Nephron (organoid): ENCODE measurements around the gene NFATC1.

ENCODE experiments used
- H3K27ac Mint-ChIP-seq, 3 experiments: 2 replicates each; pipeline ENCODE4 v1.8.0; 2020; ENCODE audit warnings: mixed read lengths in 3 of 3, mild to moderate bottlenecking in 2 of 3, moderate library complexity in 1 of 3
- H3K27me3 Mint-ChIP-seq: 2 replicates; pipeline ENCODE4 v1.8.0; 2021; ENCODE audit warnings: low read depth, mild to moderate bottlenecking, moderate library complexity, mixed read lengths
- H3K36me3 Mint-ChIP-seq: 2 replicates; pipeline ENCODE4 v1.8.0; 2020; ENCODE audit warnings: low read depth, mixed read lengths
- H3K4me1 Mint-ChIP-seq: 2 replicates; pipeline ENCODE4 v1.8.0; 2020; ENCODE audit warnings: mixed read lengths
- H3K4me3 Mint-ChIP-seq, 3 experiments: 2 replicates each; pipeline ENCODE4 v1.8.0; 2020; ENCODE audit warnings: mild to moderate bottlenecking in 3 of 3, mixed read lengths in 3 of 3, moderate library complexity in 2 of 3
- H3K9me3 Mint-ChIP-seq: 2 replicates; pipeline ENCODE4 v1.8.0; 2020; ENCODE audit warnings: mixed read lengths
- CTCF ChIP-seq, 3 experiments: fragments of 200-600 bp; sonication (generic); IDR thresholded peaks; one replicate each; pipeline ENCODE4 v1.5.0; 2021; ENCODE audit warnings: antibody characterized with exemption in 3 of 3; ENCODE audit not compliant: unreplicated experiment in 3 of 3

Gene NFATC1

DNA sequence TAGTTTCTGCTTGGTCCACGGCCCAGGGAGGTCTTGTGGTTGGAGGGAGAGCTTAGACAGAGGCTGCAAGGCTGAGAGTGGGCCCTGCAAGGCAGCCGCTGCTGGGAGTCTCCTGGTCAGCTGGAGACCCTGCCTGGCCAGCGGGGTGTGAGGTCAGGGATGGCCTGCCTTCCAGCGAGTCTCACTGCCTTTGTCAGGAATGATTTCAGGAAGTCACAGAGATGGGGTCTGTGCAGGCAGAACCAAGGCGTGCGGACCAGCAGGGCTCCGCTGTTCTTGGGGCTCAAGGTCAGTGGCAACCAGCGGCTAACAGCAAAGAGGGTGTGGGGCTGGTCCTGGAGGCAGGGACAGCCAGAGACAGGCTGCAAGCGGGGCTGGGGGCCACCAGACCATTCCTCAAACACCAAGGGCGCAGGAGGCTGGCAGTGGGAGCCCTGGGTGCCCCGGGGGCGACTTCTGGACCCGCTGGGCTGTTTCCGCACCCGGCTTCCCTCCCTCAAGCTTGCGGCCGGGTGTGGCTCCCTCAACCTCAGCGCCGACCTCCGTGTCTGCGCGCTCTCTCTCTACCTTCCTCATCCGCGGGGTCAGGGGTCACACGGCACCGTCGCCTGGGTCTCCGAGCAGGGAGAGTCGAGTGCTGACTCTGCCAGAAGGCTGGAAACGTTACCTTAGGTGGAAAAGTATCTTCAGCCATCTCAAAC lies 159.4 kb downstream of the NFATC1 start:
- Mint-ChIP-seq H3K36me3 (no peaks in the 10 kb centered on the region), H3K27ac (peak overlapping the region in 2 of 3 experiments; percentile 44 to 57), H3K9me3 (peaks cover 5% of the 10 kb centered on the region), H3K4me1 (no peaks in the 10 kb centered on the region), H3K4me3 (no peak overlapping the region), H3K27me3 (peaks cover 9% of the 10 kb centered on the region)
- TF ChIP-seq CTCF (IDR thresholded peaks at IDR 0.05; ENCODE audit: unreplicated experiment in 3 of 3) = no peak

- Mint-ChIP-seq H3K27me3 (peaks cover 9% of the 10 kb centered on the region), H3K9me3 (peaks cover 7% of the 10 kb centered on the region), H3K4me3 (no peak overlapping the region), H3K27ac (no peak overlapping the region), H3K36me3 (no peaks in the 10 kb centered on the region), H3K4me1 (no peaks in the 10 kb centered on the region)
- no peak for TF ChIP-seq CTCF (IDR thresholded peaks at IDR 0.05; ENCODE audit: unreplicated experiment in 3 of 3)
Observed at GRCh38 chr18:79555885-79556284, 160.2 kb downstream of the NFATC1 start.

GRCh38 chr18:79556829-79557585 lies 161.3 kb downstream of the NFATC1 start:
- H3K4me1 Mint-ChIP-seq = no peaks in the 10 kb centered on the region
- no peaks in the 10 kb centered on the region for H3K36me3 Mint-ChIP-seq
- peaks cover 7% of the 10 kb centered on the region for H3K9me3 Mint-ChIP-seq
- H3K27me3 Mint-ChIP-seq = peaks cover 13% of the 10 kb centered on the region
- no peak overlapping the region for H3K4me3 Mint-ChIP-seq
- no peak for TF ChIP-seq CTCF (IDR thresholded peaks at IDR 0.05; ENCODE audit: unreplicated experiment in 3 of 3)
- H3K27ac Mint-ChIP-seq = no peak overlapping the region

GRCh38 chr18:79558196-79558932 lies 162.6 kb downstream of the NFATC1 start:
- Mint-ChIP-seq H3K27ac (no peak overlapping the region), H3K36me3 (no peaks in the 10 kb centered on the region), H3K4me1 (peaks cover 3% of the 10 kb centered on the region), H3K27me3 (peaks cover 13% of the 10 kb centered on the region), H3K9me3 (peaks cover 7% of the 10 kb centered on the region), H3K4me3 (no peak overlapping the region)
- TF ChIP-seq CTCF (IDR thresholded peaks at IDR 0.05; ENCODE audit: unreplicated experiment in 3 of 3) = no peak

DNA sequence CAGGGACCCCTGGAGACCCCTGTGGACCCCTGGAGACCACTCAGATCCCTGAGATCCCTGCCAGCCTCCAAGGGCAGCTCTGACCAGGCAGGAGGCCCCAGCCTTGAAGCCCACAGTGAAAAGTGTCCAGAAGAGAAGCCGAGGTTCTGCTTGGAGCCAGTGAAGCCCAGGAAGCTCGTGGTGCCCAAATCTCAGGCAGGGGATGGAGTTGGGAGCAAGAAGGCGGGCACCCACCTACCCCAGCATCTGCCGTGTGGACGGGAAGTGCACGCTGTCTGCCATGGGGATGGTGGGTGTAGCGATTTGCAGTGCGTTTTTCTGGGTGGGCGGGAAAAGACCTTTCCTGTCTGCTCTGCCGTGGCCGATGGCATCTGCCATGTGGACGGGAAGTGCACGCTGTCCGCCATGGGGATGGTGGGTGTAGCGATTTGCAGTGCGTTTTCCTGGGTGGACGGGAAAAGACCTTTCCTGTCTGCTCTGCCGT lies 163.2 kb downstream of the NFATC1 start:
- Mint-ChIP-seq H3K36me3 (no peaks in the 10 kb centered on the region), H3K9me3 (peaks cover 7% of the 10 kb centered on the region), H3K4me3 (no peak overlapping the region)

More for the DNA sequence above, 163.2 kb downstream of the NFATC1 start:
- Mint-ChIP-seq H3K27ac (no peak overlapping the region), H3K4me1 (peaks cover 6% of the 10 kb centered on the region), H3K27me3 (peaks cover 13% of the 10 kb centered on the region)
- TF ChIP-seq CTCF (IDR thresholded peaks at IDR 0.05; ENCODE audit: unreplicated experiment in 3 of 3) = no peak
